Esophagus (tissue), 2 donors: ENCODE data around the gene NUPR2. TPM values are rescaled to one million over a fixed set of nuclear protein-coding genes. Genes with fewer than 3 reads are reported as not detected.
"Not testable (repeated sequence)": the region's sequence is repeated elsewhere in the genome, so short reads cannot be mapped to it uniquely, and the experiment has no call there.

Experiments
- H3K27ac ChIP-seq, 2 donors: one replicate each; pipeline ENCODE4 v1.5.1; 2013; ENCODE audit warnings: low read depth in 2 of 2, mild to moderate bottlenecking in 2 of 2, inconsistent platforms in 1 of 2, low read length in 1 of 2, moderate library complexity in 1 of 2
- H3K27me3 ChIP-seq, 2 donors: one replicate each; pipeline ENCODE4 v1.6.1; 2013; ENCODE audit warnings: low read length in 2 of 2, control low read depth in 1 of 2, mild to moderate bottlenecking in 1 of 2; ENCODE audit not compliant: insufficient read depth in 2 of 2, control insufficient read depth in 1 of 2
- H3K36me3 ChIP-seq, 2 donors: one replicate each; pipeline ENCODE4 v1.6.1; 2013; ENCODE audit warnings: low read length in 1 of 2; ENCODE audit not compliant: control insufficient read depth in 2 of 2, insufficient read depth in 2 of 2
- H3K4me1 ChIP-seq, 2 donors: one replicate each; pipeline ENCODE4 v1.6.1; 2013; ENCODE audit warnings: low read length in 1 of 2; ENCODE audit not compliant: control insufficient read depth in 2 of 2, insufficient read depth in 2 of 2
- H3K4me3 ChIP-seq, 2 donors: one replicate each; pipeline ENCODE4 v1.5.1; 2013; ENCODE audit warnings: low read length in 2 of 2, mild to moderate bottlenecking in 2 of 2, low read depth in 1 of 2, moderate library complexity in 1 of 2
- H3K9me3 ChIP-seq, 2 donors: one replicate each; pipeline ENCODE4 v1.6.1; 2013; ENCODE audit warnings: mild to moderate bottlenecking in 2 of 2, low read depth in 1 of 2, low read length in 1 of 2, moderate library complexity in 1 of 2; ENCODE audit not compliant: control insufficient read depth in 2 of 2, insufficient read depth in 1 of 2
- WGBS, 2 donors: extraction: QIAGEN DNeasy Blood & Tissue Kit; methylation state at CpG; one replicate each; pipeline ENCODE4 v1.1.7; 2013; 5-methylcytosine and 5-hydroxymethylcytosine counted together
- polyA plus RNA-seq, 2 donors: library from polyadenylated mRNA; stranded (reverse); fragments of 200-250 nt; gene quantifications; one replicate each; pipeline ENCODE4 v1.2.3, GENCODE V29; 2013
- donor health status: healthy with polysubstance abuse.
- donor health status: Bipolar disorder and iron deficiency.

Gene NUPR2, protein sequence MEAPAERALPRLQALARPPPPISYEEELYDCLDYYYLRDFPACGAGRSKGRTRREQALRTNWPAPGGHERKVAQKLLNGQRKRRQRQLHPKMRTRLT
- under 1 TPM; 0.67 to 0.69 TPM for polyA plus RNA-seq

DNA sequence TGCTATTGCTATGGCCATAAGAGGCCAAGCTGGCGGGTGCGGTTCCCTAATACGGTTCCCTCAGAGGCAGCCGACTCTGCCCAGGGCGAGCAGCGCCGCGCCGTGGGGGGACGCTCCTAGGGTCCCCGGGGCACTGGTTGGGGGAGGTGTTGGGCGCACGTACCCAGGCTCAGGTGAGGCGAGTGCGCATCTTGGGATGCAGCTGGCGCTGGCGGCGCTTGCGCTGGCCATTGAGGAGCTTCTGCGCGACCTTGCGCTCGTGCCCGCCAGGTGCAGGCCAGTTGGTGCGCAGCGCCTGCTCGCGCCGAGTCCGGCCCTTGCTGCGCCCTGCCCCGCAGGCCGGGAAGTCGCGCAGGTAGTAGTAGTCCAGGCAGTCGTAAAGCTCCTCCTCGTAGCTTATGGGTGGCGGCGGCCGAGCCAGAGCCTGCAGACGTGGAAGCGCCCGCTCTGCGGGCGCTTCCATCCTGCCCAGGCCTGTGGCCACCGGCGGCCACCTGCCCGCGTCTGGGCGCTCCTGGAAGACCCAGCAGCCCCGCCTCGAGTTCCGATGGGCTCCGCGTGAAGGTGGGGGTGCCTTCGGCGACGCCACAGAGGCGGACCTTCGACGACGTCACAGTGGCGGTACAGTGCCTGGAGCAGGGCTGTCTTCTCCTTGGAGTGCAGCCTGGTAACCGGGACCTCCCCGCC, at the start of gene NUPR2:
Gene NUPR2, minus strand, starts transcription at position 566 of the 687 bp plus-strand sequence. Its CDS starts 103 bp downstream, at position 463.
- Histone ChIP-seq H3K9me3 (no peaks in the 10 kb centered on the region), H3K4me1 (no peaks in the 10 kb centered on the region), H3K36me3 (no peaks in the 10 kb centered on the region), H3K4me3 (peak within 1 kb of the TSS; percentile 27 to 32), H3K27me3 (no peaks in the 10 kb centered on the region), H3K27ac (no peak within 1 kb of the TSS)
- WGBS, 2 donors, result 6% methylated on average over 62 to 65 of the region's 65 CpGs

- 0 to 2% methylated on average over 1 of the region's 1 CpG for WGBS, 2 donors
- no peak overlapping the region for H3K27ac ChIP-seq
Observed at GRCh38 chr7:56157238-56157790, 41.1 kb upstream of the NUPR2 start.

GRCh38 chr7:56131062-56131461, 14.8 kb upstream of the NUPR2 start:
- not testable (repeated sequence) for H3K4me3 ChIP-seq, H3K36me3 ChIP-seq, H3K27ac ChIP-seq, H3K4me1 ChIP-seq, H3K9me3 ChIP-seq, H3K27me3 ChIP-seq
- 44 to 55% methylated on average over 2 of the region's 2 CpGs for WGBS, 2 donors

More at GRCh38 chr7:56157238-56157790, 41.1 kb upstream of the NUPR2 start:
- no peak overlapping the region for H3K4me3 ChIP-seq
- H3K27me3 ChIP-seq, result no peaks in the 10 kb centered on the region
- no peaks in the 10 kb centered on the region for H3K4me1 ChIP-seq
- no peaks in the 10 kb centered on the region for H3K36me3 ChIP-seq
- peaks cover 2 to 7% of the 10 kb centered on the region in 2 donors for H3K9me3 ChIP-seq

GRCh38 chr7:56127241-56127975, 11.2 kb upstream of the NUPR2 start:
- WGBS, 2 donors, result 73 to 76% methylated on average over 7 of the region's 7 CpGs
- Histone ChIP-seq H3K27me3 (no peaks in the 10 kb centered on the region), H3K36me3 (no peaks in the 10 kb centered on the region), H3K4me1 (peaks cover 0 to 2% of the 10 kb centered on the region in 2 donors), H3K27ac (no peak overlapping the region), H3K9me3 (no peaks in the 10 kb centered on the region), H3K4me3 (no peak overlapping the region)

GRCh38 chr7:56125831-56126230, 9.6 kb upstream of the NUPR2 start:
- H3K36me3 ChIP-seq, result no peaks in the 10 kb centered on the region
- H3K27ac ChIP-seq, result no peak overlapping the region
- WGBS, 2 donors, result 65 to 67% methylated on average over 8 of the region's 8 CpGs
- no peak overlapping the region for H3K4me3 ChIP-seq
- no peaks in the 10 kb centered on the region for H3K9me3 ChIP-seq
- peaks cover 0 to 2% of the 10 kb centered on the region in 2 donors for H3K4me1 ChIP-seq
- H3K27me3 ChIP-seq, result no peaks in the 10 kb centered on the region

DNA sequence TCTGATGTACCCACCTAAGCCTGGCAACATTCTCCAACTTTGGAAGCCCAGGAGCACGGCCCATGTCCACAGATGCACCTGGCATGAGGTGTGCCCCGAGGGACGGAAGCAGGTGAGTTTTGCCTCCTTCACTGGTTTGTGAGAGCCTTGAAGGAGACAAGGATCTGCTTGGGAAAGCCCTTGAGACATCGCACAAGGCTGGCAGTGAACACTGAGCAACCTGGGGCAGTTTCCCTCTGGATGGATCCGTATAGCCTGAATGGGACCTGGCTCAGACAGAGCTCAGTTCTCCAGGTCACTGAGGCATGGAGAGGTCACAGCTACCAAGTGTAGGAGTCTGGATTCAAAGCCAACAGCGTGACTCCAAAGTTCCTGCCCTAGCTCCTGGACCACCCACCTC, 8.8 kb upstream of the NUPR2 start:
- Histone ChIP-seq H3K4me1 (peaks cover 0 to 2% of the 10 kb centered on the region in 2 donors), H3K27ac (no peak overlapping the region), H3K9me3 (no peaks in the 10 kb centered on the region), H3K36me3 (no peaks in the 10 kb centered on the region), H3K4me3 (no peak overlapping the region), H3K27me3 (no peaks in the 10 kb centered on the region)
- 70 to 75% methylated on average over 6 of the region's 6 CpGs for WGBS, 2 donors

DNA sequence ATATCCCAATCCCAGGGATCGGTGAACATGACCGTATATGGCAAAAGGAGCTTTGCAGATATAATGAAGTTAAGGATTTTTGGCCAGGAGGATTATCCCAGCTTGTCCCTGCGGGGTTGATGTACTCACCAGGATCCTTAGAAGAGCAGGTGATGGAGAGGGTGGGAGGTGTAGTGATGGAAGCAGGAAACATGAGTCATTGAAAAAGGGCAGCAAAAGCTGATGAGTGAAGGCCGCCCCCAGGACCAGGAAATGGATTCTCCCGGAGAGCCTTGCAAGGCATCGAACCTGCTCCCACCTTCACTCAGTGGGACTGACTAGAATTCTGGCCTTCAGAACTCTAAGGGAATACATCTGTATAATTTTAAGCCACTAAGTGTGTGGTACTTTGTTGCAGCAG, 5.2 kb upstream of the NUPR2 start:
- H3K36me3 ChIP-seq, result no peaks in the 10 kb centered on the region
- H3K27me3 ChIP-seq, result no peaks in the 10 kb centered on the region
- H3K4me3 ChIP-seq, result no peak overlapping the region
- peaks cover 0 to 2% of the 10 kb centered on the region in 2 donors for H3K4me1 ChIP-seq
- H3K27ac ChIP-seq, result no peak overlapping the region
- H3K9me3 ChIP-seq, result no peaks in the 10 kb centered on the region
- WGBS, 2 donors, result 87 to 90% methylated on average over 6 of the region's 6 CpGs

- not testable (repeated sequence) for H3K36me3 ChIP-seq, H3K9me3 ChIP-seq, H3K27me3 ChIP-seq, H3K4me1 ChIP-seq, H3K27ac ChIP-seq, H3K4me3 ChIP-seq
- WGBS, 2 donors, result 94 to 98% methylated on average over 3 of the region's 3 CpGs
Observed at GRCh38 chr7:56112244-56112643, 4.0 kb downstream of the NUPR2 start.

GRCh38 chr7:56110611-56111010, 5.6 kb downstream of the NUPR2 start:
- Histone ChIP-seq H3K4me1 (no peaks in the 10 kb centered on the region), H3K4me3 (no peak overlapping the region), H3K27ac (no peak overlapping the region), H3K36me3 (no peaks in the 10 kb centered on the region), H3K27me3 (no peaks in the 10 kb centered on the region), H3K9me3 (no peaks in the 10 kb centered on the region)
- WGBS, 2 donors, result 77 to 84% methylated on average over 1 of the region's 1 CpG
